ENCODE results near the gene KIF17.

DNA sequence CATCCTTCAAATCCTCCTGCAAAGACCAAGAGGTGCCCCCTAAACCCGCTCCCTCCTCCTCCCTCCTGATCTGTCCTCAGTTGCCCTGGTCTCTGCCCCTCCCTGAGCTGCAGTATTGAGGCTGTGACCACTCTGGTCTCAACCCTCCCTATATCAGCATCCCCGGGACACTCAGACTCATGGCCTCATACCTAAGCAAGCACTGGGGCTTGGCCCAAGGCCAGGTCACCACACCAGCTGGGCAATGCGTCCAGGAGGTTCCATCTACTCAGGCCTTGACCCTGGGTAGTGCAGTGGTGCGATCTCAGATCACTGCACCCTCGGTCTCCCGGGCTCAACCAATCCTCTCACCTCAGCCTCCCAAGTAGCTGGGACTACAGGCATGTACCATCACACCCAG, 9.8 kb downstream of the KIF17 start:
- TF ChIP-seq, protein P1, sequence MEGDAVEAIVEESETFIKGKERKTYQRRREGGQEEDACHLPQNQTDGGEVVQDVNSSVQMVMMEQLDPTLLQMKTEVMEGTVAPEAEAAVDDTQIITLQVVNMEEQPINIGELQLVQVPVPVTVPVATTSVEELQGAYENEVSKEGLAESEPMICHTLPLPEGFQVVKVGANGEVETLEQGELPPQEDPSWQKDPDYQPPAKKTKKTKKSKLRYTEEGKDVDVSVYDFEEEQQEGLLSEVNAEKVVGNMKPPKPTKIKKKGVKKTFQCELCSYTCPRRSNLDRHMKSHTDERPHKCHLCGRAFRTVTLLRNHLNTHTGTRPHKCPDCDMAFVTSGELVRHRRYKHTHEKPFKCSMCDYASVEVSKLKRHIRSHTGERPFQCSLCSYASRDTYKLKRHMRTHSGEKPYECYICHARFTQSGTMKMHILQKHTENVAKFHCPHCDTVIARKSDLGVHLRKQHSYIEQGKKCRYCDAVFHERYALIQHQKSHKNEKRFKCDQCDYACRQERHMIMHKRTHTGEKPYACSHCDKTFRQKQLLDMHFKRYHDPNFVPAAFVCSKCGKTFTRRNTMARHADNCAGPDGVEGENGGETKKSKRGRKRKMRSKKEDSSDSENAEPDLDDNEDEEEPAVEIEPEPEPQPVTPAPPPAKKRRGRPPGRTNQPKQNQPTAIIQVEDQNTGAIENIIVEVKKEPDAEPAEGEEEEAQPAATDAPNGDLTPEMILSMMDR (IDR thresholded peaks at IDR 0.05) = no peak
- TF ChIP-seq POLR2A (IDR thresholded peaks at IDR 0.05) = no peak
